Naive thymus-derived CD4-positive, alpha-beta T cell (primary cell): ENCODE measurements around the gene THSD4. TPM values are rescaled to one million over a fixed set of nuclear protein-coding genes. Genes with fewer than 3 reads are reported as not detected.

ENCODE experiments used
- ATAC-seq: fragments of 150-1000 bp; cut with Tn5 transposase; 2 replicates; pipeline ENCODE4 v1.10.0; 2021; ENCODE audit warnings: mild to moderate bottlenecking, moderate library complexity
- CTCF ChIA-PET: fragments of 350-600 bp; sonication (Branson Sonifier 250); formaldehyde crosslinking; loops from one replicate; lab custom pipeline; 2021; ENCODE audit warnings: antibody characterized with exemption; lab: Charles Lee
- POLR2A ChIA-PET: fragments of 350-600 bp; sonication (Branson Sonifier 250); formaldehyde crosslinking; loops from one replicate; lab custom pipeline; 2021; ENCODE audit warnings: antibody characterized with exemption, inconsistent platforms; lab: Charles Lee
- DNase-seq, 9 donors: peaks; one replicate each; pipeline versions ENCODE4 v3.0.0 to v3.0.0-alpha.2; 2020 to 2022; ENCODE audit warnings: mixed read lengths in 1 of 9
- H3K27ac ChIP-seq: one replicate; pipeline ENCODE4 v1.7.0; 2013; ENCODE audit warnings: mild to moderate bottlenecking, low read depth, low read length, moderate library complexity
- H3K27me3 ChIP-seq, 2 donors: one replicate each; pipeline ENCODE4 v1.7.0; 2013; ENCODE audit warnings: low read length in 2 of 2, mild to moderate bottlenecking in 2 of 2, moderate library complexity in 2 of 2; ENCODE audit not compliant: control insufficient read depth in 2 of 2, insufficient read depth in 2 of 2
- H3K36me3 ChIP-seq, 3 experiments: 1 replicate in 2 of 3; 2 replicates in 1 of 3; pipeline ENCODE4 v1.7.0; 2013; ENCODE audit warnings: low read length in 3 of 3, mild to moderate bottlenecking in 3 of 3, moderate library complexity in 1 of 3; ENCODE audit not compliant: insufficient read depth in 3 of 3, control insufficient read depth in 2 of 3
- H3K4me1 ChIP-seq, 2 donors: one replicate each; pipeline ENCODE4 v1.7.0; 2013; ENCODE audit warnings: low read length in 2 of 2, mild to moderate bottlenecking in 2 of 2, moderate library complexity in 1 of 2; ENCODE audit not compliant: control insufficient read depth in 2 of 2, insufficient read depth in 2 of 2
- H3K4me3 ChIP-seq: 2 replicates; pipeline ENCODE4 v1.7.0; 2013; ENCODE audit warnings: mild to moderate bottlenecking, low read length
- H3K9me3 ChIP-seq, 3 experiments: 1 replicate in 2 of 3; 2 replicates in 1 of 3; pipeline ENCODE4 v1.7.0; 2013; ENCODE audit warnings: low read length in 3 of 3; ENCODE audit not compliant: control insufficient read depth in 2 of 3
- H3K27ac Mint-ChIP-seq, 9 donors: one replicate each; pipeline ENCODE4 v1.8.0; 2020 to 2022; ENCODE audit warnings: mixed read lengths in 9 of 9, mild to moderate bottlenecking in 8 of 9, moderate library complexity in 5 of 9, inconsistent platforms in 2 of 9
- H3K27me3 Mint-ChIP-seq, 5 donors: one replicate each; pipeline ENCODE4 v1.8.0; 2021 to 2022; ENCODE audit warnings: mixed read lengths in 5 of 5, mild to moderate bottlenecking in 1 of 5
- H3K36me3 Mint-ChIP-seq, 5 donors: one replicate each; pipeline ENCODE4 v1.8.0; 2020 to 2022; ENCODE audit warnings: mixed read lengths in 5 of 5, mild to moderate bottlenecking in 3 of 5, inconsistent platforms in 1 of 5
- H3K4me1 Mint-ChIP-seq, 7 donors: one replicate each; pipeline ENCODE4 v1.8.0; 2020 to 2022; ENCODE audit warnings: mixed read lengths in 7 of 7, mild to moderate bottlenecking in 3 of 7, inconsistent platforms in 1 of 7
- H3K4me3 Mint-ChIP-seq, 10 donors: one replicate each; pipeline ENCODE4 v1.8.0; 2020 to 2022; ENCODE audit warnings: mild to moderate bottlenecking in 10 of 10, mixed read lengths in 10 of 10, moderate library complexity in 6 of 10, inconsistent platforms in 2 of 10
- H3K9me3 Mint-ChIP-seq, 11 donors: one replicate each; pipeline ENCODE4 v1.8.0; 2020 to 2022; ENCODE audit warnings: mixed read lengths in 11 of 11, mild to moderate bottlenecking in 4 of 11, inconsistent platforms in 1 of 11, moderate library complexity in 1 of 11
- intact Hi-C, 2 donors: fragments of 100-400 bp; cut with micrococcal nuclease; formaldehyde crosslinking; loops; one replicate each; pipeline ENCODE4 v1.15.1; 2023
- polyA plus RNA-seq, 2 donors: library from polyadenylated mRNA; unstranded; fragments of 300-500 nt; fragmentation: Illumina TruSeq; gene quantifications; one replicate each; pipeline ENCODE4 v1.2.3, GENCODE V29; 2021
- total RNA-seq, 6 experiments: library from RNA in 5 of 6; stranded (reverse) in 5 of 6; gene quantifications; 1 replicate in 5 of 6; 2 replicates in 1 of 6; pipeline ENCODE4 v1.2.3 and lab custom pipeline; 2021 to 2026

Gene THSD4
- total and polyA plus RNA-seq, 7 experiments from 2014 or later, result not detected

- Mint-ChIP-seq H3K27me3 (peaks cover 0 to 7% (median 4%) of the 10 kb centered on the region in 5 donors), H3K9me3 (peaks cover 0 to 2% (median 0%) of the 10 kb centered on the region in 11 donors), H3K4me1 (peaks cover 0 to 5% (median 0%) of the 10 kb centered on the region in 7 donors), H3K27ac (no peak overlapping the region), H3K36me3 (no peaks in the 10 kb centered on the region), H3K4me3 (no peak overlapping the region)
- intact Hi-C loops, result no loop called here
- H3K4me3 ChIP-seq, result no peak overlapping the region
- no peaks in the 10 kb centered on the region for H3K4me1 ChIP-seq
- H3K36me3 ChIP-seq, result no peaks in the 10 kb centered on the region
- no peaks in the 10 kb centered on the region for H3K27me3 ChIP-seq
- CTCF ChIA-PET, result no interaction called here
- H3K9me3 ChIP-seq, result no peaks in the 10 kb centered on the region
- DNase-seq, result no peak
- no peak for ATAC-seq
- POLR2A ChIA-PET, result no interaction called here
- H3K27ac ChIP-seq, result no peak overlapping the region
These were observed 357.3 kb downstream of the THSD4 start for GRCh38 chr15:71472566-71472965.

DNA sequence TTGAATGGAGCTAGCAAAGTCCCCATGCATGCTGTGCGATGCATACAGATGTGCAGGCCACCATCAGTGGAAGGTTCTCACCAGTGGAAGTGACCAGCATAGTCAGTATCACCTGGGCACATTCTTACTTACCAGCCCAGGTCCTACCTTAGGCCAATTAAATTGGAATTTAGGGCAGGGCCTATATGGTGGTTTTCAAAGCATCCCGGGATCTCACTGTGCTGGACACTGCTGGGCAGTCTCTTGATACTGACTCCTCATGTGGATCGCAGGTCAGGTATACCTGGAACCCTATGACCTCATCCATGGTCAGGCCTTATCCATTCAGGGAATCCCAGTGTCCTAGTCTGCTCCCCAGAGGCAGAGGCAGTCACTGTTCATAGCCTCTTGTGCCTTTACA is 358.5 kb downstream of the THSD4 start:
- H3K9me3 ChIP-seq, result no peaks in the 10 kb centered on the region
- H3K4me1 ChIP-seq, result no peaks in the 10 kb centered on the region
- POLR2A ChIA-PET, result no interaction called here
- H3K27ac Mint-ChIP-seq, result no peak overlapping the region
- H3K36me3 ChIP-seq, result no peaks in the 10 kb centered on the region
- no peak overlapping the region for H3K27ac ChIP-seq
- DNase-seq, result no peak
- no peaks in the 10 kb centered on the region for H3K27me3 ChIP-seq
- H3K4me3 ChIP-seq, result no peak overlapping the region
- H3K4me1 Mint-ChIP-seq, result peaks cover 0 to 5% (median 0%) of the 10 kb centered on the region in 7 donors
- intact Hi-C loops, result no loop called here
- H3K4me3 Mint-ChIP-seq, result no peak overlapping the region
- CTCF ChIA-PET, result no interaction called here
- peaks cover 0 to 7% (median 0%) of the 10 kb centered on the region in 5 donors for H3K27me3 Mint-ChIP-seq
- H3K36me3 Mint-ChIP-seq, result no peaks in the 10 kb centered on the region
- H3K9me3 Mint-ChIP-seq, result no peaks in the 10 kb centered on the region
- ATAC-seq, result no peak

DNA sequence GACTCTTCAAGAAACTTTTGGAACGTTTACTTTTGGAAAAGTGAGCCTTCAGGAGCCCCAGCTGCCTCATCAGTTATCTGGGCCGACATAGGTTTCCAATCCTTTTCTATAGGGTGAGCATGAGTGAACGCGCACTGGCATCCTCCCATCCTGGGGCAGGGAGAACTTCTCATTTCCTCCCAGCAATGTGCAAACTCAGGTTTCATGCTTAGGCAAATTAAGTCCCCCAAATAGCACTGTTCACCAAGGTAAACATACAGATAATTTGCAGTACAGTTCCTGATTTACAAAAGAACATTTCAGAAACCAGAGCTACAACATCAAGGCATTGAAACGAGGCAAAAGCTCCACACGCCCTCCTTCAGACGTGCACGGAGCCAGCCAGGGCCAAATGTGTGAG is 361.6 kb downstream of the THSD4 start:
- no peak overlapping the region for H3K27ac Mint-ChIP-seq
- DNase-seq, result no peak
- peaks cover 0 to 1% (median 0%) of the 10 kb centered on the region in 7 donors for H3K4me1 Mint-ChIP-seq
- no peaks in the 10 kb centered on the region for H3K9me3 ChIP-seq
- no peaks in the 10 kb centered on the region for H3K36me3 Mint-ChIP-seq
- H3K4me3 Mint-ChIP-seq, result no peak overlapping the region
- no peak overlapping the region for H3K4me3 ChIP-seq
- no peak overlapping the region for H3K27ac ChIP-seq
- ChIA-PET POLR2A (no interaction called here), CTCF (no interaction called here)
- intact Hi-C loops, result no loop called here
- H3K27me3 ChIP-seq, result no peaks in the 10 kb centered on the region
- no peaks in the 10 kb centered on the region for H3K4me1 ChIP-seq
- H3K27me3 Mint-ChIP-seq, result peaks cover 0 to 7% (median 5%) of the 10 kb centered on the region in 5 donors
- H3K9me3 Mint-ChIP-seq, result no peaks in the 10 kb centered on the region
- no peak for ATAC-seq
- no peaks in the 10 kb centered on the region for H3K36me3 ChIP-seq

DNA sequence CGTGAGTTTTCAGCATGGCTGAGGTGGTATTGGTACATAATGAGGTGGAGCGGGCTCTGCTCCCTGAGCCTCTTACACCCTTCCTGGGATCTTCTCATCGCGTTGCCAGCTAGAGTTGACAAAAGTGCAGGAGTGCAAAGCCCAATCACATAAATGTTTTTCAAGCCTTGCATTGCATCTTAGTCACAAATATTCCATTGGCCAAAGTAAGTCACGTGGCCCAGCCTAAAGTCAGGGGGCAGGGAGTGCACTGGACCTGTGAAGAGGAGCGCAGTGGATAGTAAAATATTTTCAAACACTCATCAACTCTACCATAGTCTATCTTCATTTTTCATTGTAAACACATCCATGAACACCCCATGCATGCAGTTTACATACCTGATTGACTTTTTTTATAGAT is 365.3 kb downstream of the THSD4 start:
- no peaks in the 10 kb centered on the region for H3K36me3 ChIP-seq
- ATAC-seq, result no peak
- ChIA-PET CTCF (no interaction called here), POLR2A (no interaction called here)
- H3K4me3 ChIP-seq, result no peak overlapping the region
- no peaks in the 10 kb centered on the region for H3K27me3 ChIP-seq
- Mint-ChIP-seq H3K36me3 (no peaks in the 10 kb centered on the region), H3K27me3 (peaks cover 5 to 17% (median 10%) of the 10 kb centered on the region in 5 donors), H3K27ac (no peak overlapping the region), H3K4me1 (peaks cover 0 to 1% (median 0%) of the 10 kb centered on the region in 7 donors), H3K9me3 (peaks cover 0 to 2% (median 0%) of the 10 kb centered on the region in 11 donors), H3K4me3 (no peak overlapping the region)
- no peaks in the 10 kb centered on the region for H3K4me1 ChIP-seq
- intact Hi-C loops, result no loop called here
- no peak for DNase-seq
- H3K9me3 ChIP-seq, result no peaks in the 10 kb centered on the region
- H3K27ac ChIP-seq, result no peak overlapping the region

DNA sequence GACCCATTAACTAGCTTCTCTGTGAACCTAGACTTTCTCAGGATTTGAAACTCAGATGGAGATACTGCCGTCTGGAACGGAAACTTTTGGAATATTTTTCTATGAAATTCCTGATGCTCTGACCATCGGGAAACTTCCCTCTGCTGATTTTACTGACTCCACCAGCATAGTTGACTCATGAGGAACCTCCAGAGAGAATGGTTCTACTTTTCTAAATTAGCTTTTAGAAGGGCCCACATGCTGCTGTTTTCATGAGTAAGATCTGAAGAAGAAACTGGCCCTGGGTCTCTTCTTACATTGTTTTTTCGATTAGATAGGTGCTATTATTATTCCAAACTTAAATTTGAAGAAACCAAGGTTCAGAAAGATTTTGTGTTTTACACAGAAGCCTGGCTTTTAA is 368.8 kb downstream of the THSD4 start:
- Mint-ChIP-seq H3K27me3 (peaks cover 11 to 41% (median 15%) of the 10 kb centered on the region in 5 donors), H3K9me3 (peaks cover 0 to 5% (median 0%) of the 10 kb centered on the region in 11 donors), H3K4me3 (no peak overlapping the region), H3K27ac (no peak overlapping the region), H3K36me3 (no peaks in the 10 kb centered on the region), H3K4me1 (no peaks in the 10 kb centered on the region)
- DNase-seq (no peak), ATAC-seq (no peak)
- H3K9me3 ChIP-seq, result no peaks in the 10 kb centered on the region
- POLR2A ChIA-PET, result no interaction called here
- no peaks in the 10 kb centered on the region for H3K4me1 ChIP-seq
- H3K4me3 ChIP-seq, result no peak overlapping the region
- no peak overlapping the region for H3K27ac ChIP-seq
- intact Hi-C loops, result no loop called here
- CTCF ChIA-PET, result no interaction called here
- no peaks in the 10 kb centered on the region for H3K36me3 ChIP-seq
- no peaks in the 10 kb centered on the region for H3K27me3 ChIP-seq

GRCh38 chr15:71485094-71485693 is 369.9 kb downstream of the THSD4 start:
- POLR2A ChIA-PET, result interaction anchor here (0.5 kb wide), 1 partner anchor 53 kb away, joined by 4 read pairs; no protein-coding TSS in a partner anchor

GRCh38 chr15:71489570-71489969 is 374.3 kb downstream of the THSD4 start:
- ChIA-PET POLR2A (no interaction called here), CTCF (no interaction called here)
- no peaks in the 10 kb centered on the region for H3K9me3 ChIP-seq
- no peaks in the 10 kb centered on the region for H3K4me1 Mint-ChIP-seq
- H3K27me3 Mint-ChIP-seq, result peaks cover 5 to 29% (median 22%) of the 10 kb centered on the region in 5 donors
- no peak overlapping the region for H3K27ac Mint-ChIP-seq
- H3K9me3 Mint-ChIP-seq, result peaks cover 0 to 11% (median 1%) of the 10 kb centered on the region in 11 donors
- no peaks in the 10 kb centered on the region for H3K27me3 ChIP-seq
- H3K4me3 ChIP-seq, result no peak overlapping the region
- H3K4me1 ChIP-seq, result no peaks in the 10 kb centered on the region
- no peak for ATAC-seq
- intact Hi-C loops, result no loop called here
- H3K36me3 ChIP-seq, result no peaks in the 10 kb centered on the region
- no peaks in the 10 kb centered on the region for H3K36me3 Mint-ChIP-seq
- no peak for DNase-seq
- H3K4me3 Mint-ChIP-seq, result no peak overlapping the region
- H3K27ac ChIP-seq, result no peak overlapping the region

More at GRCh38 chr15:71485094-71485693, 369.9 kb downstream of the THSD4 start:
- intact Hi-C loops, result no loop called here
- no peak overlapping the region for H3K4me3 Mint-ChIP-seq
- peaks cover 8 to 46% (median 22%) of the 10 kb centered on the region in 5 donors for H3K27me3 Mint-ChIP-seq
- no peaks in the 10 kb centered on the region for H3K4me1 Mint-ChIP-seq
- H3K9me3 Mint-ChIP-seq, result peaks cover 0 to 5% (median 0%) of the 10 kb centered on the region in 11 donors
- H3K36me3 ChIP-seq, result no peaks in the 10 kb centered on the region
- CTCF ChIA-PET, result no interaction called here
- no peaks in the 10 kb centered on the region for H3K4me1 ChIP-seq
- no peaks in the 10 kb centered on the region for H3K27me3 ChIP-seq
- DNase-seq (no peak), ATAC-seq (no peak)
- no peak overlapping the region for H3K4me3 ChIP-seq
- no peak overlapping the region for H3K27ac ChIP-seq
- H3K36me3 Mint-ChIP-seq, result no peaks in the 10 kb centered on the region
- no peaks in the 10 kb centered on the region for H3K9me3 ChIP-seq
- H3K27ac Mint-ChIP-seq, result no peak overlapping the region
